Measurements from ENCODE around the gene AP4M1.
A peak's percentile ranks its signal among the peaks of the same experiment; 100 is the strongest.
"Not testable (repeated sequence)": the region's sequence is repeated elsewhere in the genome, so short reads cannot be mapped to it uniquely, and the experiment has no call there.

The AP4M1 gene

GRCh38 chr7:100130608-100131453, 29.4 kb downstream of the AP4M1 start:
- DNase-seq, result peak in 46 of 51 donors; percentile 13 to 85 (median 57)

GRCh38 chr7:100132126-100132525, 30.7 kb downstream of the AP4M1 start:
- no peak for DNase-seq

DNA sequence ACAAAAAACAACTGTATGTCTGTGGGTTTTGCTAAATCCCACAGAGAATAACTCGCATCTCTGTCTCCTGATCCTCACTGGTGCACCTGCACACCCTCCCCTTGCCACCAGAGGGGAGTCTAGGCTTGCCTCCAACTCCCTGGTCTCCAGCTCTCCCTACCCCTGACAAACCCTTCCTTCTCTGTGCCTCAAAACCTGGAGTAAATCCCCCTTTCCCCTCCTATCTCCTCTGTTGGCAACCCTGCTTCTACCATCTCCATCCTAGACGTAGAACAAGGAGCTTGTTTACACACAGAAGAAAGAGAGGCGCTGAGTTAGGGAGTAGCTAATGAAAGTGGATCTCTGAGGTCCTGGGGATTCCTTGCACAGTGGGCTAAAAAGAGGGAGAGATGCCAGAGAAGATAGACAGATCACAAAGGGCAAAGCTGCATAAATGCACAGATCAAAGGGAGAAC, 31.3 kb downstream of the AP4M1 start:
- peak in 25 of 51 donors; percentile 2 to 60 (median 24) for DNase-seq

DNA sequence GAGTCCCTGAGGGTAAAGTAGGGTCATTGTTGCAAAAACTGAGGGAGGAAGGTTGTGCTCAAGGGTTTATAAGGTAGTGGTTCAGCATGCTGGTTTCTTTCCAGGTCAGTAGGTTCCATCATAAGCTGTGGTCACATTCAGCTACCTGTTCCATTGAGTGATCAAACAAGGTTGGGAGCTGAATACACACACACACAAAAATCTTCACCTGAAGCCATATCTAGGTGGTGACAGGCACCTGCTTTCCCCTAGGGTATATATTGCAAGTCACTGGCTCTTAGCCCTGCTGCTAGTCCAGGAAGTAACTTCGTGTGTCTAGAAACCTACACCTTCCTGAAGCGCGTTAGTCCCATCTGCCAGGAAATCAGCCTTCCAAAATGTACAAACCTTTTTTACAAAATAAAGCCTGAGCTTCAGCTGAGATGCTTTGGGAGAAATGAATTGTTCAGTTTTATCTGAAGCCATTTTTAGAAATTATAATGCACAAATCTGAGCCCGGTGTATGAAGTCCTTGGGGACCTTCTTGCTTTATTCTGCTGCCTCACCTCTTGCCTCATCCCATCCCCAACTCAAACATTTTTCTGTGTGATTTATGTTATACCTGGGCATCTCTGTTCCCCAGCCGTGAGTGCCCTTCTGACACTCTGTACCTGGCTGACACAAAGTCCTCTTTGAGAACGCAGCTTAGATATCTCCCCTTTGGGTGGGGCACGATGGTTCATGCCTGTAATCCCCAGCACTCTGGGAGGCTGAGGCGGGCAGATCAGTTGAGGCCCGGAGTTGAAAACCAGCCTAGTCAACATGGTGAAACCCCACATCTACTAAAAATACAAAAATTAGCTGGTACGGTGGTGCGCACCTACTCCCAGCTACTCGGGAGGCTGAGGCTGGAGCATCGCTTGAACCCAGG, 36.7 kb downstream of the AP4M1 start:
- DNase-seq, result no peak

- no peak for DNase-seq
These were observed 40.1 kb downstream of the AP4M1 start for GRCh38 chr7:100141555-100141949.

- DNase-seq, result no peak
These were observed 41.0 kb downstream of the AP4M1 start for GRCh38 chr7:100142461-100142860.

- not testable (repeated sequence) for DNase-seq
These were observed 44.9 kb downstream of the AP4M1 start for GRCh38 chr7:100146350-100146749.

- no peak for DNase-seq
These were observed 45.8 kb downstream of the AP4M1 start for GRCh38 chr7:100147278-100147677.

DNA sequence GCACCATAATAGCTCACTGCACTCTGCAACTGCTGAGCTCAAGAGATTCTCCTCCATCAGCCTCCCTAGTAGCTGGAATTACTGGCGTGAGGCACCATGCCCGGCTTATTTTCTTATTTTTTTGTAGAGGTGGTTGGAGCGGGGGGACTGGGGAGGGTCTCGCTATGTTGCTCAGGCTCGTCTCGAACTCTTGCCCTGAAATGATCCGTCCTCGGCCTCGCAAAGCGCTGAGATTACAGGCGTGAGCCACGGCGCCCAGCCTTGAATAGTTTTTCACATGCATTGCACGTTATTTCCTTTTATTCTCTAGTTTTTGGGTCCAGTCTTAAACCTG, 46.7 kb downstream of the AP4M1 start:
- no peak for DNase-seq

- peak; percentile 76 to 100 (median 98) for DNase-seq
These were observed 47.3 kb downstream of the AP4M1 start, which contains the start of gene LAMTOR4 for GRCh38 chr7:100148559-100149328. LAMTOR4 (plus strand) TSS chr7:100148918; CDS start chr7:100148973, 55 bp downstream.

- no peak for DNase-seq
These were observed 51.0 kb downstream of the AP4M1 start for GRCh38 chr7:100152404-100152803.

DNA sequence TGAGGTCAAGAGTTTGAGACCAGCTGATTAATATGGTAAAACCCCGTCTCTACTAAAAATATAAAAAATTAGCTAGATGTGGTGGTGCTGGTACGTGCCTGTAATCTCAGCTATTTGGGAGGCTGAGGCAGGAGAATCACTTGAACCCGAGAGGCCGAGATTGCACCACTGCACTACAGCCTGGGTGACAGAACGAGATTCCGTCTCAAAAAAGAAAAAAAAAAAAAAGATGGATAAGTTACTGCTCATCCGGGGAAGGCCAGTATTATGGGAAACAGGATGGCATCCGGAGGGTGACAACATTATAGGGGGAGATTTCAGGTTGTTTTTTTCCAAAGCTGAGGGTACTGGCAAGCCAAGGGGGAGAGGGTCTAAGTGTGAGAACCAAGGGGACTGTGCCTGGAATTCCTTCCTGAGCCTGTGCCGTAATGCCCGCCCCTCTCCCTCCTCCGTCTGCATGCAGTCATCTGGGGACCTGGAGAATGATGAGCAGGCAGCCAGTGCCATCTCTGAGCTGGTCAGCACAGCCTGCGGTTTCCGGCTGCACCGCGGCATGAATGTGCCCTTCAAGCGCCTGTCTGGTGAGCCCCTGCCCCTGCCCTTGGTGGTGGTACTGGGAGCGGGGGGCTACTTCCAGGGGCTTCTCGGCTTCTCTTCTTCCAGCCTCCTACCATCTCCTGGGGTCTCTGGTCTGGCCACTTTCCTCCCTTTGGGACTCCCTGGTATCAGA, 51.7 kb downstream of the AP4M1 start:
- DNase-seq, result no peak

GRCh38 chr7:100153708-100154535, 52.5 kb downstream of the AP4M1 start:
- DNase-seq, result no peak

- no peak for DNase-seq
These were observed 53.4 kb downstream of the AP4M1 start for GRCh38 chr7:100154651-100155491.

DNA sequence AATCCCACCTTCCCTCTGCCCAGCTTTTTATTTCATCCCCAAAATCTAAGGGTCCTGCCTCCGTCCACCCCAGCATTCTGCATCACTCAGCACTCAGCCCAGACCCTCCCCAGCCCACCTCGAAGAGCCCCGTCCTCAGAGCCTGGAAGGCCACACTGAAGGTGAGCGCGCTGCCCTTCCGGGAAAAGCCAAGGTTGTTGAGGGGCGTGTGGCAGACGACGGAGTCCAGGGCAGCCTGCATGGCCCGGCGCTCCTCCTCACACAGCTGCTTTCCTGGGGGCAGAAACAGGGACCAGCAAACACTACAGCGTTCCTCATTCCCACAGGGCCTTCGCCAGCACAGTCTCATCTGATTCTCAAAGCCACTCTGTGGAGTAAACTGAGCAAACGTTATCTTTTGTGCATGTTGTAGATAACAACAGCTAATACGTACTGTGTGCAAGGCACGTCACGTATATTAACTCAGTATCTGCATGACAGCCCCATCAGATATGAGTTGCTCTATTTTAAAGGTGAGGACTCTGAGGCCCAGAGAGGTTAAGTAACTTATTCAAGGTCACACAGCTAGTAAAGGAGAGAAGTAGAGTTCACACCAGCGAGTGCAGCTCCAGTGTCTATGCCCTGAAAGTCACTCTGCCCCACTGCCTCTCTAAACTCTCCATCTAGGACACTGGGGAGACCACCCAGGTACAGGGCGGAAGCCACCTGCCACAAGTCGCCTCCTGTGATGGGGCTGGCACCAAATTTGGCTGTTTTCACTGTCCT, 54.3 kb downstream of the AP4M1 start:
- no peak for DNase-seq

- no peak for DNase-seq
These were observed 55.1 kb downstream of the AP4M1 start for GRCh38 chr7:100156331-100157068.

GRCh38 chr7:100157069-100157333, 55.6 kb downstream of the AP4M1 start:
- no peak for DNase-seq

Data from hypothalamus (tissue), 51 donors.